CD14-positive monocyte (primary cell): ENCODE data around the gene WWTR1. TPM values are rescaled to one million over a fixed set of nuclear protein-coding genes. Genes with fewer than 3 reads are reported as not detected.

ENCODE experiments used
- DNase-seq, 3 donors: peaks; one replicate each; pipeline ENCODE4 v3.0.0-alpha.2; 2011 to 2022
- H2AFZ ChIP-seq: 2 replicates; pipeline ENCODE4 v1.6.0; 2012; ENCODE audit warnings: mild to moderate bottlenecking, low read depth, low read length, inconsistent platforms; ENCODE audit not compliant: insufficient read depth, poor library complexity, severe bottlenecking
- H3K27ac ChIP-seq, 2 donors: 1 replicate in 1 of 2; 2 replicates in 1 of 2; pipeline ENCODE4 v1.5.1; 2012 to 2013; ENCODE audit warnings: low read length in 2 of 2, control low read depth in 1 of 2, inconsistent platforms in 1 of 2, low read depth in 1 of 2, mild to moderate bottlenecking in 1 of 2
- H3K27me3 ChIP-seq, 2 donors: one replicate each; pipeline versions ENCODE4 v1.6.0 to v1.6.1; 2011 to 2013; ENCODE audit warnings: low read length in 2 of 2; ENCODE audit not compliant: control insufficient read depth in 2 of 2, insufficient read depth in 2 of 2
- H3K36me3 ChIP-seq, 2 donors: replicated peaks in 1 of 2; 1 replicate in 1 of 2; 2 replicates in 1 of 2; pipeline versions ENCODE4 v1.5.1 to v1.6.1; 2012 to 2013; ENCODE audit warnings: low read length in 2 of 2, control low read depth in 1 of 2, inconsistent platforms in 1 of 2, mild to moderate bottlenecking in 1 of 2; ENCODE audit not compliant: insufficient read depth in 2 of 2, control insufficient read depth in 1 of 2
- H3K4me1 ChIP-seq, 2 donors: 1 replicate in 1 of 2; 2 replicates in 1 of 2; pipeline versions ENCODE4 v1.5.1 to v1.6.1; 2012 to 2013; ENCODE audit warnings: low read length in 2 of 2, control low read depth in 1 of 2, inconsistent platforms in 1 of 2, mild to moderate bottlenecking in 1 of 2, moderate library complexity in 1 of 2; ENCODE audit not compliant: insufficient read depth in 2 of 2, control insufficient read depth in 1 of 2
- H3K4me2 ChIP-seq: replicated peaks from 2 replicates; pipeline ENCODE3; 2012; ENCODE audit warnings: low read length, moderate library complexity, mild to moderate bottlenecking; ENCODE audit not compliant: poor library complexity, severe bottlenecking; ENCODE audit errors: extremely low read depth
- H3K4me3 ChIP-seq, 3 experiments: fragments of 200-600 bp in 1 of 3; sonication (generic) in 1 of 3; replicated peaks in 1 of 3; 1 replicate in 2 of 3; 2 replicates in 1 of 3; pipeline ENCODE4 v1.5.1; 2011 to 2013; ENCODE audit warnings: low read length in 3 of 3, mild to moderate bottlenecking in 3 of 3, control low read depth in 2 of 3, low read depth in 2 of 3, inconsistent platforms in 1 of 3, moderate library complexity in 1 of 3
- H3K79me2 ChIP-seq: 2 replicates; pipeline ENCODE4 v1.6.0; 2012; ENCODE audit warnings: mild to moderate bottlenecking, control low read depth, inconsistent platforms, low read length, moderate library complexity; ENCODE audit not compliant: insufficient read depth
- H3K9ac ChIP-seq: 2 replicates; pipeline ENCODE4 v1.6.0; 2017; ENCODE audit warnings: low read length, mild to moderate bottlenecking; ENCODE audit not compliant: insufficient read depth, poor library complexity, severe bottlenecking
- H3K9me3 ChIP-seq, 2 donors: replicated peaks in 1 of 2; 1 replicate in 1 of 2; 2 replicates in 1 of 2; pipeline versions ENCODE4 v1.5.1 to v1.6.1; 2012 to 2013; ENCODE audit warnings: low read length in 2 of 2, control low read depth in 1 of 2; ENCODE audit not compliant: control insufficient read depth in 1 of 2, insufficient read depth in 1 of 2
- H4K20me1 ChIP-seq: 2 replicates; pipeline ENCODE4 v1.6.0; 2012; ENCODE audit warnings: mild to moderate bottlenecking, low read length, control low read depth, moderate library complexity; ENCODE audit not compliant: insufficient read depth
- H3K27ac Mint-ChIP-seq, 7 donors: one replicate each; pipeline ENCODE4 v1.8.0; 2020; ENCODE audit warnings: mild to moderate bottlenecking in 7 of 7, mixed read lengths in 7 of 7, moderate library complexity in 6 of 7, inconsistent platforms in 2 of 7
- H3K27me3 Mint-ChIP-seq, 3 donors: one replicate each; pipeline ENCODE4 v1.8.0; 2021 to 2022; ENCODE audit warnings: low read depth in 3 of 3, mild to moderate bottlenecking in 3 of 3, mixed read lengths in 3 of 3, moderate library complexity in 3 of 3, inconsistent platforms in 1 of 3
- H3K36me3 Mint-ChIP-seq, 2 donors: one replicate each; pipeline ENCODE4 v1.8.0; 2020; ENCODE audit warnings: mixed read lengths in 2 of 2, inconsistent platforms in 1 of 2, mild to moderate bottlenecking in 1 of 2
- H3K4me1 Mint-ChIP-seq: one replicate; pipeline ENCODE4 v1.8.0; 2020; ENCODE audit warnings: mild to moderate bottlenecking, mixed read lengths
- H3K4me3 Mint-ChIP-seq, 2 donors: one replicate each; pipeline ENCODE4 v1.8.0; 2020; ENCODE audit warnings: mild to moderate bottlenecking in 2 of 2, mixed read lengths in 2 of 2, moderate library complexity in 1 of 2
- H3K9me3 Mint-ChIP-seq, 7 donors: one replicate each; pipeline ENCODE4 v1.8.0; 2020 to 2022; ENCODE audit warnings: mixed read lengths in 7 of 7, mild to moderate bottlenecking in 6 of 7, moderate library complexity in 6 of 7, inconsistent platforms in 2 of 7
- CTCF ChIP-seq: fragments of 200-600 bp; IDR thresholded peaks from one replicate; pipeline ENCODE4 v1.8.0; 2022; ENCODE audit warnings: antibody characterized with exemption, mild to moderate bottlenecking
- WGBS: methylation state at CpG from one replicate; pipeline ENCODE4 v1.1.5; 2013; ENCODE audit warnings: missing lambda C conversion rate; ENCODE audit not compliant: insufficient coverage; 5-methylcytosine and 5-hydroxymethylcytosine counted together
- intact Hi-C, 2 donors: fragments of 100-400 bp; cut with micrococcal nuclease; formaldehyde crosslinking; loops; one replicate each; pipeline versions ENCODE4 v1.15.0 to v1.15.1; 2023
- polyA plus RNA-seq, 3 donors: library from polyadenylated mRNA; depleted of rRNA in 1 of 3; unstranded in 2 of 3; stranded (reverse) in 1 of 3; fragments of 300-500 nt in 2 of 3; fragments of >200 nt in 1 of 3; fragmentation: Illumina TruSeq in 2 of 3; gene quantifications; 1 replicate in 2 of 3; 2 replicates in 1 of 3; pipeline ENCODE4 v1.2.3, GENCODE V29; 2012 to 2021

The WWTR1 gene
- polyA plus RNA-seq, 3 donors, result not detected

- DNase-seq, result no peak
- H2AFZ ChIP-seq, result no peak overlapping the region
- no peak overlapping the region for H3K27ac Mint-ChIP-seq
- no peak overlapping the region for H3K4me3 ChIP-seq
- H3K79me2 ChIP-seq, result no peaks in the 10 kb centered on the region
- no peak overlapping the region for H3K4me3 Mint-ChIP-seq
- no peaks in the 10 kb centered on the region for H3K9me3 ChIP-seq
- H3K36me3 ChIP-seq, result no peaks in the 10 kb centered on the region
- no peaks in the 10 kb centered on the region for H3K36me3 Mint-ChIP-seq
- no CpG with 5 or more reads among the region's 4 CpGs for WGBS
- intact Hi-C loops, result loop anchor here in 1 of 2 donors (10.0 kb wide), 2 partner anchors 52 to 218 kb away; no protein-coding TSS in a partner anchor
- no peak overlapping the region for H3K27ac ChIP-seq
- H3K27me3 Mint-ChIP-seq, result peaks cover 3 to 15% (median 7%) of the 10 kb centered on the region in 3 donors
- no peak for TF ChIP-seq CTCF
- H4K20me1 ChIP-seq, result no peaks in the 10 kb centered on the region
- H3K4me2 ChIP-seq, result no peak overlapping the region
- H3K9me3 Mint-ChIP-seq, result no peaks in the 10 kb centered on the region
- peaks cover 7 to 10% of the 10 kb centered on the region in 2 donors for H3K4me1 ChIP-seq
- H3K9ac ChIP-seq, result no peak overlapping the region
- peaks cover 4 to 10% of the 10 kb centered on the region in 2 donors for H3K27me3 ChIP-seq
- peaks cover 20% of the 10 kb centered on the region for H3K4me1 Mint-ChIP-seq
Measured at GRCh38 chr3:149496891-149497290, 160.9 kb downstream of the WWTR1 start.

- 82% methylated on average over 4 of the region's 6 CpGs for WGBS
- H2AFZ ChIP-seq, result no peak overlapping the region
- Mint-ChIP-seq H3K9me3 (peaks cover 0 to 3% (median 0%) of the 10 kb centered on the region in 7 donors), H3K4me1 (peaks cover 21% of the 10 kb centered on the region), H3K27ac (peak overlapping the region in 2 of 7 donors; percentile 67 to 78), H3K4me3 (no peak overlapping the region), H3K36me3 (no peaks in the 10 kb centered on the region), H3K27me3 (peaks cover 9 to 20% (median 11%) of the 10 kb centered on the region in 3 donors)
- TF ChIP-seq CTCF, result no peak
- H3K79me2 ChIP-seq, result no peaks in the 10 kb centered on the region
- peaks cover 6 to 10% of the 10 kb centered on the region in 2 donors for H3K27me3 ChIP-seq
- no peak overlapping the region for H3K9ac ChIP-seq
- DNase-seq, result no peak
- no peak overlapping the region for H3K4me3 ChIP-seq
- intact Hi-C loops, result loop anchor here in 1 of 2 donors (10.0 kb wide), 2 partner anchors 51 to 219 kb away; no protein-coding TSS in a partner anchor
- no peaks in the 10 kb centered on the region for H4K20me1 ChIP-seq
- H3K9me3 ChIP-seq, result no peaks in the 10 kb centered on the region
- no peak overlapping the region for H3K4me2 ChIP-seq
- H3K36me3 ChIP-seq, result no peaks in the 10 kb centered on the region
- H3K27ac ChIP-seq, result no peak overlapping the region
- peaks cover 7 to 10% of the 10 kb centered on the region in 2 donors for H3K4me1 ChIP-seq
Measured at GRCh38 chr3:149495581-149496125, 162.2 kb downstream of the WWTR1 start.
